ENCODE results near the gene PHF12.
A peak's percentile ranks its signal among the peaks of the same experiment; 100 is the strongest.

PHF12 gene

DNA sequence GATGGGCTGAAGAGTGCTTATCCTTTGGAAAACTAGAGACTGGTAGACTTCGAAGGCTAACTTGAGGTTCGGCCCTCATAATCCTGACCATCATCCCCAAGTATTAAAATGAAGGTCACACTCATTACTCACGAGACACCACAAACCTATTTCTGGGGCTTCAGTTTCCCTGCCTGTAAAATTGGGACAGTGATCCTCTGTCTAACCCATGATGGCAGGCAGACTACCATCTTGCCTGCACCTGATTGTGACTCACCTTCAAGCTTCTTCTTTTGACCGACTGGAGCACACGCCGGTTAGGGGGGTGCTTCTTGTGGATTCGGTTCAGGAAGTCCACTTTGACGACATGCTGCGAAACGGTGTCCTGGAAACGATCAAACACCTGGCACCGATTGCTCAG, 34.3 kb downstream of the PHF12 start:
- TF ChIP-seq CEBPB (IDR thresholded peaks at IDR 0.05) = no peak
- TF ChIP-seq FOXM1 (IDR thresholded peaks at IDR 0.05; ENCODE audit: borderline replicate concordance, low read depth) = no peak
- TF ChIP-seq YY1 (IDR thresholded peaks at IDR 0.05; ENCODE audit: low read depth) = no peak
- no peak for TF ChIP-seq NFIC (IDR thresholded peaks at IDR 0.05)
- TF ChIP-seq TCF12 (IDR thresholded peaks at IDR 0.05; ENCODE audit: low read depth) = no peak
- no peak for TF ChIP-seq ZBTB7A (IDR thresholded peaks at IDR 0.05; ENCODE audit: low read depth)
- no peak for TF ChIP-seq CREB1 (IDR thresholded peaks at IDR 0.05; ENCODE audit: low read depth)
- TF ChIP-seq RAD21 (IDR thresholded peaks at IDR 0.05; ENCODE audit: low read depth) = no peak
- TF ChIP-seq, protein P1, sequence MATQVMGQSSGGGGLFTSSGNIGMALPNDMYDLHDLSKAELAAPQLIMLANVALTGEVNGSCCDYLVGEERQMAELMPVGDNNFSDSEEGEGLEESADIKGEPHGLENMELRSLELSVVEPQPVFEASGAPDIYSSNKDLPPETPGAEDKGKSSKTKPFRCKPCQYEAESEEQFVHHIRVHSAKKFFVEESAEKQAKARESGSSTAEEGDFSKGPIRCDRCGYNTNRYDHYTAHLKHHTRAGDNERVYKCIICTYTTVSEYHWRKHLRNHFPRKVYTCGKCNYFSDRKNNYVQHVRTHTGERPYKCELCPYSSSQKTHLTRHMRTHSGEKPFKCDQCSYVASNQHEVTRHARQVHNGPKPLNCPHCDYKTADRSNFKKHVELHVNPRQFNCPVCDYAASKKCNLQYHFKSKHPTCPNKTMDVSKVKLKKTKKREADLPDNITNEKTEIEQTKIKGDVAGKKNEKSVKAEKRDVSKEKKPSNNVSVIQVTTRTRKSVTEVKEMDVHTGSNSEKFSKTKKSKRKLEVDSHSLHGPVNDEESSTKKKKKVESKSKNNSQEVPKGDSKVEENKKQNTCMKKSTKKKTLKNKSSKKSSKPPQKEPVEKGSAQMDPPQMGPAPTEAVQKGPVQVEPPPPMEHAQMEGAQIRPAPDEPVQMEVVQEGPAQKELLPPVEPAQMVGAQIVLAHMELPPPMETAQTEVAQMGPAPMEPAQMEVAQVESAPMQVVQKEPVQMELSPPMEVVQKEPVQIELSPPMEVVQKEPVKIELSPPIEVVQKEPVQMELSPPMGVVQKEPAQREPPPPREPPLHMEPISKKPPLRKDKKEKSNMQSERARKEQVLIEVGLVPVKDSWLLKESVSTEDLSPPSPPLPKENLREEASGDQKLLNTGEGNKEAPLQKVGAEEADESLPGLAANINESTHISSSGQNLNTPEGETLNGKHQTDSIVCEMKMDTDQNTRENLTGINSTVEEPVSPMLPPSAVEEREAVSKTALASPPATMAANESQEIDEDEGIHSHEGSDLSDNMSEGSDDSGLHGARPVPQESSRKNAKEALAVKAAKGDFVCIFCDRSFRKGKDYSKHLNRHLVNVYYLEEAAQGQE (IDR thresholded peaks at IDR 0.05; ENCODE audit: low read depth) = no peak
- no peak for TF ChIP-seq EGR1 (IDR thresholded peaks at IDR 0.05)
- TF ChIP-seq TEAD4 (IDR thresholded peaks at IDR 0.05) = no peak
- TF ChIP-seq TAF1 (IDR thresholded peaks at IDR 0.05; ENCODE audit: low read depth) = no peak
- TF ChIP-seq EP300 (IDR thresholded peaks at IDR 0.05; ENCODE audit: borderline replicate concordance) = no peak

DNA sequence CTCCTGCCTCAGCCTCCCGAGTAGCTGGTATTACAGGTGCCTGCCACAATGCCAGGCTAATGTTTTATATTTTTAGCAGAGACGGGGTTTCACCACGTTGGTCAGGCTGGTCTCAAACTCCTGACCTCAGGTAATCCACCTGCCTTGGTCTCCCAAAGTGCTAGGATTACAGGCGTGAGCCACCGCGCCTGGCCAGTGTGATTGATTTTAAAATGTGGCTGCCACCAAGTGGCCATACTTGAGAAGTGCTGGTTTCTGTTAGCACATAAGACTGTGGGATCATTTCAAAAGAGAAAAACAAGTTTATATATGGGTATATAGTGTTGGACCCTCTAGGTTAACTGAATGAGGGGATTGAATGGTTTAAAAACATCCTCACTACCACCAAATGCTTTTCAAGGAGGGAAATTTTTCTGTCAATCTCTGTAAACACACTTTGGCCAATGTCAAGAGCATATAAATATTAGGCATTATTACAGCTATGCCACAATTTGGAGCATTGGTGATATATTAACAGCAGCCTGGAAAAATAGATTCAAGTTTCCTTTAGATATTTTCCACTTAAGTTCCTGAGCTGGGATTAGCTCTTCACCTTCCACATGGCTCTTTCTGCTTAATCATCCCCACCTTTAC, 34.9 kb downstream of the PHF12 start:
- TF ChIP-seq RAD21 (IDR thresholded peaks at IDR 0.05; ENCODE audit: low read depth) (peak; percentile 52), EGR1 (IDR thresholded peaks at IDR 0.05) (no peak)

DNA sequence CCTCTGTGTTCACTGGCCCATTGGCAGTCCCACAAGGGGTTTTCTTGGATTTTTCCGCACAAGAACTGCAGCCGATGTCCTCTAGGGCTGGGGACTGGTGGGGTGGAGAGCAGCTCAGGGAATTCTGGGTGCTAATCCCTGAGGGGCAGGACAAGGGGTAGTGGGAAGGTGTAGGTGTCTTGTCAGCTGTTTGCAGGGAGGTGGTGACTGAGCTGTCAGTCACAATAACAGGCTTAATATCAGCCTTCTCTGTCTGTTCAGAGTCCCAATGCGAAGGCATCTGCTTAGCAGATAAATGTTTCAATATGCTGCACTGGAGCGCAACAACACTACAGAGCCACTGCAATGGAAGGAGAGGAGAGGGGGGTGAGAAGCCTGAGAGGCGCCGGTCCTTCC, 38.4 kb downstream of the PHF12 start:
- TF ChIP-seq FOXM1 (IDR thresholded peaks at IDR 0.05; ENCODE audit: borderline replicate concordance, low read depth) = no peak
- TF ChIP-seq, protein P2, sequence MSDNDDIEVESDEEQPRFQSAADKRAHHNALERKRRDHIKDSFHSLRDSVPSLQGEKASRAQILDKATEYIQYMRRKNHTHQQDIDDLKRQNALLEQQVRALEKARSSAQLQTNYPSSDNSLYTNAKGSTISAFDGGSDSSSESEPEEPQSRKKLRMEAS (IDR thresholded peaks at IDR 0.05) = no peak
- TF ChIP-seq ZBTB7A (IDR thresholded peaks at IDR 0.05; ENCODE audit: low read depth) = no peak
- no peak for TF ChIP-seq YY1 (IDR thresholded peaks at IDR 0.05; ENCODE audit: low read depth)
- TF ChIP-seq TAF1 (IDR thresholded peaks at IDR 0.05; ENCODE audit: low read depth) = no peak
- TF ChIP-seq, protein P3, sequence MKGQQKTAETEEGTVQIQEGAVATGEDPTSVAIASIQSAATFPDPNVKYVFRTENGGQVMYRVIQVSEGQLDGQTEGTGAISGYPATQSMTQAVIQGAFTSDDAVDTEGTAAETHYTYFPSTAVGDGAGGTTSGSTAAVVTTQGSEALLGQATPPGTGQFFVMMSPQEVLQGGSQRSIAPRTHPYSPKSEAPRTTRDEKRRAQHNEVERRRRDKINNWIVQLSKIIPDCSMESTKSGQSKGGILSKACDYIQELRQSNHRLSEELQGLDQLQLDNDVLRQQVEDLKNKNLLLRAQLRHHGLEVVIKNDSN (IDR thresholded peaks at IDR 0.05) = no peak
- TF ChIP-seq NFIC (IDR thresholded peaks at IDR 0.05) = no peak
- TF ChIP-seq, protein P1 (IDR thresholded peaks at IDR 0.05; ENCODE audit: low read depth) = no peak
- no peak for TF ChIP-seq EGR1 (IDR thresholded peaks at IDR 0.05)
- no peak for TF ChIP-seq TCF12 (IDR thresholded peaks at IDR 0.05; ENCODE audit: low read depth)
- no peak for TF ChIP-seq EP300 (IDR thresholded peaks at IDR 0.05; ENCODE audit: borderline replicate concordance)
- TF ChIP-seq CEBPB (IDR thresholded peaks at IDR 0.05) = no peak
- no peak for TF ChIP-seq CREB1 (IDR thresholded peaks at IDR 0.05; ENCODE audit: low read depth)
- TF ChIP-seq TEAD4 (IDR thresholded peaks at IDR 0.05) = no peak
- no peak for TF ChIP-seq RAD21 (IDR thresholded peaks at IDR 0.05; ENCODE audit: low read depth)

DNA sequence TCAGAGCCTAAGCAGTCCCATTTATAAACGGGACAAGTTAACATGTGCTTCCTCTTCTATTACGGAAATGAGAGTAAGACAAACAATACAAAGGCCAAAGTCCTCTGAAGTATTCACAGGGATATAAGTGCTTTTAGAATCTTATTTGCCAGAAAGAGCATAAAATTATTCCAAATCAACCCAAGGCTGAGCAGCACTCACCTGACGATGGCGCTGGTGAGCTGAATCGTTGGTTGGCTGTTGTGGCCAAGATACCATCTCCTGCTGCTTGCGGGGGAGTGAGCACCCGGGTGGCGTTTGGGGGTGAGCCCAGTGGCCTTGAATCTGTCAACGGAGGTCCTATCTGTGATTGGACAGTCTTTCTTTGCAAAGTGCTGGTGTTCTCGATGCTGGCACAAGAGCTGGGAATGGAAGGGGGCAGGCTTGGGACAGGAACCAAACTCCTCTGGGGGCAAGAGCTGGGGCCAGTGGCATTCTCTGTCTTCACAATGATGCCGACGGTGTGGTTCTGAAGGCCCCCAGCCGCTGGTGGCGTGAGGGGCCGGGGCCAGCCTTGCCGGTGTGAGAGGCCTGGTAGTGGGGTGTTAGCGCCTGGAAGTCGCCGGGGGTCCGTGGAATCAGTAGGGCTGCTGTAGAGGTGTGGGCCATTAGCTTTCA, 38.9 kb downstream of the PHF12 start:
- no peak for TF ChIP-seq FOXM1 (IDR thresholded peaks at IDR 0.05; ENCODE audit: borderline replicate concordance, low read depth)
- no peak for TF ChIP-seq TAF1 (IDR thresholded peaks at IDR 0.05; ENCODE audit: low read depth)
- TF ChIP-seq TEAD4 (IDR thresholded peaks at IDR 0.05) = no peak
- TF ChIP-seq TCF12 (IDR thresholded peaks at IDR 0.05; ENCODE audit: low read depth) = no peak
- TF ChIP-seq, protein P2 (IDR thresholded peaks at IDR 0.05) = no peak
- no peak for TF ChIP-seq CREB1 (IDR thresholded peaks at IDR 0.05; ENCODE audit: low read depth)
- no peak for TF ChIP-seq NFIC (IDR thresholded peaks at IDR 0.05)
- TF ChIP-seq EGR1 (IDR thresholded peaks at IDR 0.05) = no peak
- TF ChIP-seq, protein P3 (IDR thresholded peaks at IDR 0.05) = no peak
- no peak for TF ChIP-seq EP300 (IDR thresholded peaks at IDR 0.05; ENCODE audit: borderline replicate concordance)

DNA sequence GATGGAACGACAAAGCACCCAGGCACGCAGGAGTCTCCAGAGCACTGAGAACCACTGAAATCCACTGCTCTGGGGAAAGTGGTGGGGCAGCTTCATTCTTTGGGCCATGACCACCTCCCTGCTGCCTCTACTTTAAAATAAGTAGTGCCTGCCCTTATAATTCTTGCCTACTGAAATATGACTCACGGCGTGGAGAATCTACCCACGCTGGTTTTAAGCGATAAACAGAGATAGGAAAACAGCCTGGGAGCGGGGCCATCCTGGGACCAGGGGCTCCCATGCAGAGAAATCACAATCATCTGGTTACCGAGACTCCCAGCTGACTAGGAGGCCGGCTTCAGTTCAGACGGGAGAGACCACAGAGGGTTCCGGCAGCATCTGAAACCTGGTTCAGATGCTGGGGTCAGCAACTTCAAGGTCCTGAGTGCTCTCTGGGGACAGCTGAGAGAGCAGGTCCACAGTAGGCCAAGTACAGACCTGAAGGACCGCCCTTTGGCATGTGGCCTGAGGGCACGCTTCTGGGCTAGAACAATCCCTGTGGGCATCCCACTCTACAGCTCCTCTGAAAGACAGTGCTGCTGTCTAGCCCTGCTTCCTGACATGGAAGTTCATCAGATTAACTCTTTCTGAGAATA, 39.8 kb downstream of the PHF12 start:
- TF ChIP-seq, protein P1 (IDR thresholded peaks at IDR 0.05; ENCODE audit: low read depth) = no peak
- no peak for TF ChIP-seq EP300 (IDR thresholded peaks at IDR 0.05; ENCODE audit: borderline replicate concordance)
- no peak for TF ChIP-seq FOXM1 (IDR thresholded peaks at IDR 0.05; ENCODE audit: borderline replicate concordance, low read depth)
- TF ChIP-seq NFIC (IDR thresholded peaks at IDR 0.05) = no peak
